DND-41 (cell line): ENCODE measurements around the gene TPM2.

Source experiments
- ATAC-seq: fragments of 200-7000 bp; cut with Tn5 transposase; 3 replicates; pipeline ENCODE4 v1.9.1; 2021; ENCODE audit warnings: low read depth; ENCODE audit not compliant: insufficient read depth
- DNase-seq: peaks from one replicate; pipeline ENCODE4 v3.0.0-alpha.2; 2020
- H2AFZ ChIP-seq: 2 replicates; pipeline ENCODE4 v1.6.0; 2012; ENCODE audit warnings: low read depth, low read length
- H3K27ac ChIP-seq: 2 replicates; pipeline ENCODE4 v1.5.1; 2012; ENCODE audit warnings: low read length, inconsistent platforms
- H3K27me3 ChIP-seq: fragments of 200-600 bp; sonication (generic); 2 replicates; pipeline ENCODE4 v1.6.0; 2012; ENCODE audit warnings: low read length, mild to moderate bottlenecking, inconsistent platforms; ENCODE audit not compliant: insufficient read depth, poor library complexity
- H3K36me3 ChIP-seq: 2 replicates; pipeline ENCODE4 v1.5.1; 2012; ENCODE audit warnings: low read length, inconsistent platforms; ENCODE audit not compliant: insufficient read depth
- H3K4me1 ChIP-seq: 2 replicates; pipeline ENCODE4 v1.5.1; 2012; ENCODE audit warnings: mild to moderate bottlenecking, low read length; ENCODE audit not compliant: insufficient read depth
- H3K4me2 ChIP-seq: 2 replicates; pipeline ENCODE4 v1.6.0; 2012; ENCODE audit warnings: mild to moderate bottlenecking, moderate library complexity, low read length, inconsistent platforms; ENCODE audit not compliant: insufficient read depth
- H3K4me3 ChIP-seq, 2 experiments: fragments of 200-600 bp in 1 of 2; shearing (Covaris generic) in 1 of 2; 2 replicates each; pipeline ENCODE4 v1.5.1; 2012 to 2016; ENCODE audit warnings: inconsistent platforms in 2 of 2, low read length in 2 of 2, mild to moderate bottlenecking in 2 of 2, low read depth in 1 of 2, moderate library complexity in 1 of 2
- H3K79me2 ChIP-seq: 2 replicates; pipeline ENCODE4 v1.6.0; 2012; ENCODE audit warnings: low read length, inconsistent platforms; ENCODE audit not compliant: insufficient read depth
- H3K9ac ChIP-seq: 2 replicates; pipeline ENCODE4 v1.6.0; 2012; ENCODE audit warnings: low read depth, mild to moderate bottlenecking, inconsistent platforms, low read length, moderate library complexity
- H3K9me3 ChIP-seq: 2 replicates; pipeline ENCODE4 v1.5.1; 2012; ENCODE audit warnings: low read length, moderate library complexity, mild to moderate bottlenecking, inconsistent platforms; ENCODE audit not compliant: insufficient read depth, severe bottlenecking
- H4K20me1 ChIP-seq: 2 replicates; pipeline ENCODE4 v1.6.0; 2012; ENCODE audit warnings: low read length; ENCODE audit not compliant: insufficient read depth
- EZH2 ChIP-seq: IDR thresholded peaks from 3 replicates; pipeline ENCODE4 v1.6.1; 2012; ENCODE audit warnings: borderline replicate concordance, low read depth, mild to moderate bottlenecking, moderate library complexity, low read length, inconsistent platforms; ENCODE audit not compliant: severe bottlenecking
- TF ChIP-seq, protein P1 (sequence below): IDR thresholded peaks from 2 replicates; pipeline ENCODE4 v1.5.1; 2012; ENCODE audit warnings: borderline replicate concordance, low read length, moderate library complexity, mild to moderate bottlenecking; ENCODE audit not compliant: poor library complexity, severe bottlenecking; ENCODE audit errors: extremely low read depth

The TPM2 gene

DNA sequence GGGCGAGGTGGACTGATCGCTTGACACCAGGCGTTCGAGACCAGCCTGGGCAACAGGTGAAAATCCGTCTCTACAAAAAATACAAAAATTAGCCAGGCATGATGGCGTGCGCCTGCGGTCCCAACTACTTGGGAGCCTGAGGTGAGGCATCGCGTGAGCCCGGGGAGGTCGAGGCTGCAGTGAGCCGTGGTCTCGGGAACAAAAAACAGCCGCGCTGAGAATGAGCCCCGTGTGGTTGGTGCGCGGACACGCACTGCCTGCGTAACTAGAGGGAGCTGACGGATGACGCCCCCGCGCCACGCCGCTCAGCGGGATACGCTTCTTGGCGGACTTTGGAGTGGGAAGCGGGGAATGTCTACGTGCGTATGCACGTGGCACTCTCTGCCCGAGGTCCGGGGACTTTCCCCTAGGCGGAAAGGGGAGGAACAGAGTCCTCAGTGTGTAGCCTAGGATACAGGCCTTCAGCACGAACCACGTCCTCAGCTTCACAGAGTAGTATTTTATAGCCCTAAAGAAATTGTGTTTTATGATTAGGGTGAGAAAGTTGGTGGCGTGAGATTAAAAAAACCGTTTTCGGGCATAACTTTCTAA, 32.1 kb downstream of the TPM2 start, which contains the start of gene RMRP:
TSS of gene RMRP (minus strand) at position 474 of the 591 bp plus-strand sequence.
- peak within 1 kb of the TSS; percentile 92 for H3K27ac ChIP-seq
- H3K36me3 ChIP-seq = peaks cover 30% of the 10 kb centered on the region
- DNase-seq (peak; percentile 94), ATAC-seq (peak; percentile 88)
- peak within 1 kb of the TSS; percentile 75 for H3K4me2 ChIP-seq
- H3K4me3 ChIP-seq = peak within 1 kb of the TSS; percentile 41 to 70; a peak in 3 of 4 replicates
- H4K20me1 ChIP-seq = peaks cover 3% of the 10 kb centered on the region; the same call in 1 of the 2 replicates
- TF ChIP-seq EZH2 = no peak
- TF ChIP-seq, protein P1, sequence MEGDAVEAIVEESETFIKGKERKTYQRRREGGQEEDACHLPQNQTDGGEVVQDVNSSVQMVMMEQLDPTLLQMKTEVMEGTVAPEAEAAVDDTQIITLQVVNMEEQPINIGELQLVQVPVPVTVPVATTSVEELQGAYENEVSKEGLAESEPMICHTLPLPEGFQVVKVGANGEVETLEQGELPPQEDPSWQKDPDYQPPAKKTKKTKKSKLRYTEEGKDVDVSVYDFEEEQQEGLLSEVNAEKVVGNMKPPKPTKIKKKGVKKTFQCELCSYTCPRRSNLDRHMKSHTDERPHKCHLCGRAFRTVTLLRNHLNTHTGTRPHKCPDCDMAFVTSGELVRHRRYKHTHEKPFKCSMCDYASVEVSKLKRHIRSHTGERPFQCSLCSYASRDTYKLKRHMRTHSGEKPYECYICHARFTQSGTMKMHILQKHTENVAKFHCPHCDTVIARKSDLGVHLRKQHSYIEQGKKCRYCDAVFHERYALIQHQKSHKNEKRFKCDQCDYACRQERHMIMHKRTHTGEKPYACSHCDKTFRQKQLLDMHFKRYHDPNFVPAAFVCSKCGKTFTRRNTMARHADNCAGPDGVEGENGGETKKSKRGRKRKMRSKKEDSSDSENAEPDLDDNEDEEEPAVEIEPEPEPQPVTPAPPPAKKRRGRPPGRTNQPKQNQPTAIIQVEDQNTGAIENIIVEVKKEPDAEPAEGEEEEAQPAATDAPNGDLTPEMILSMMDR = peak; percentile 34
- no peaks in the 10 kb centered on the region for H3K9me3 ChIP-seq
- peak within 1 kb of the TSS; percentile 86 for H3K9ac ChIP-seq
- no peaks in the 10 kb centered on the region for H3K27me3 ChIP-seq
- peak within 1 kb of the TSS; percentile 72 for H2AFZ ChIP-seq
- H3K4me1 ChIP-seq = peaks cover 55% of the 10 kb centered on the region
- peaks cover 32% of the 10 kb centered on the region for H3K79me2 ChIP-seq

DNA sequence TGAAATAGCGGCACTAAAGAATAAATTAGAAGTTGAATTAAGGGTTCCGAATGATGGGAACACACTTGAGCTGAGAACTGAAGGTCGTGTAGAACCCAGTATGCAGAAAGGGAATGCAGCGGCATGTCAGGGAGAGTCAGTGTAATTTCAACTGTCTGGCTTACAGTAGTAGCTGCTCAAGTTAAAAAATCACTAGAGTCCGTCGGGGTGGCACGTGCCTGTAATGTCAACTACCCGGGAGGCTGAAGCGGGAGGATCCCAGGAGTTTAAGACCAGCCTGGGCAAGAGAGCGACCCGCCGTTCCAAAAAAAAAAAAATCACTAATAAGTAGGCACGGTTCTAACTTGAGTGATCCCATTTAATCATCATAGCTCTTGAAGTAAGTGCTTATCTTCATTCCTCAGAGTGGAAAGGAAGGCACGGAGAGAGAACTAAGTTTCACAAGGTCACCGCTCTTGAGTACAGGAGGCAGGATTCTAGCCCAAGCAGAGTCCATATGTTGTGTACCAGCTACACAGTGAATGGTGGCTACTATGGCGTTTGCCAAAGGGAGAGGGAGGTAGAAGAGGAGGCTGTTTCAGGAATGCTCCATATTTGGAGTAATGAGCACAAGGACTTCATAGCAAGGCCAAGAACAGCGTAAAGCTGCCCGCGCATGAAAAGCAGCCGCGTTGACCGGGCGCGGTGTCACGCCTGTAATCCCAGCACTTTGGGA, 32.7 kb downstream of the TPM2 start:
- H3K27me3 ChIP-seq = no peaks in the 10 kb centered on the region
- DNase-seq (no peak), ATAC-seq (no peak)
- H3K36me3 ChIP-seq = peaks cover 25% of the 10 kb centered on the region
- H3K4me3 ChIP-seq = peak overlapping the region in 1 of 2 experiments; percentile 70; a peak in 1 of 4 replicates
- H4K20me1 ChIP-seq = peaks cover 3% of the 10 kb centered on the region; the same call in 1 of the 2 replicates
- peak overlapping the region; percentile 92 for H3K27ac ChIP-seq
- H3K9me3 ChIP-seq = no peaks in the 10 kb centered on the region
- peaks cover 53% of the 10 kb centered on the region for H3K4me1 ChIP-seq
- H3K9ac ChIP-seq = peak overlapping the region; percentile 86; the same call in 1 of the 2 replicates
- peak overlapping the region; percentile 75 for H3K4me2 ChIP-seq
- TF ChIP-seq, protein P1 = no peak
- no peak for TF ChIP-seq EZH2
- peaks cover 31% of the 10 kb centered on the region for H3K79me2 ChIP-seq
- peak overlapping the region; percentile 72 for H2AFZ ChIP-seq

DNA sequence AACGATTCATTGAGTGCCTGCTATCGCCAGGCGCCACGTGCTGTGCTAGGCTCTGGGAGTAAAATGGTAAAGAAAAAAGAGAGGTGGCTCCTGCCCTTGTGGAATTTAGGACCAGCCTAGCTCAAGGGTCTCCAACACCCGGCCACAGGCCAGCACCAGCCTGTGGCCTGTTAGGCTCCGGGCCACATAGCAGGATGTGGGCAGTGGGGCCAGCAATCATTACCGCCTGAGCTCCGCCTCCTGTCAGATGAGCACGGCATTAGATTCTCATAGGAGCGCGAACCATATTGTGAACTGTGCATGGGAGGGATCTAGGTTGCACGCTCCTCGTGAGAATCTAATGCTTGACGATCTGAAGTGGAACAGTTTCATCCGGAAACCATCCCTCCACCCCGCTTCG, 33.4 kb downstream of the TPM2 start:
- H3K4me1 ChIP-seq = peaks cover 53% of the 10 kb centered on the region
- no peak overlapping the region for H3K9ac ChIP-seq
- H3K4me2 ChIP-seq = no peak overlapping the region
- peaks cover 3% of the 10 kb centered on the region; the same call in 1 of the 2 replicates for H4K20me1 ChIP-seq
- ATAC-seq = no peak
- peaks cover 20% of the 10 kb centered on the region for H3K36me3 ChIP-seq
- no peak overlapping the region for H3K27ac ChIP-seq
- no peak overlapping the region for H2AFZ ChIP-seq
- peaks cover 26% of the 10 kb centered on the region for H3K79me2 ChIP-seq
- no peaks in the 10 kb centered on the region for H3K9me3 ChIP-seq
- no peak for TF ChIP-seq EZH2
- TF ChIP-seq, protein P1 = no peak
- DNase-seq = no peak
- no peaks in the 10 kb centered on the region for H3K27me3 ChIP-seq
- no peak overlapping the region for H3K4me3 ChIP-seq
